HepG2 (cell line): ENCODE measurements around the gene GCLC. TPM values are rescaled to one million over a fixed set of nuclear protein-coding genes. Genes with fewer than 3 reads are reported as not detected.
A peak's percentile ranks its signal among the peaks of the same experiment; 100 is the strongest.

Experiments used
- ATF4 ChIP-seq, 2 experiments: fragments of 450-650 bp in 1 of 2; sonication (generic) in 1 of 2; formaldehyde crosslinking; IDR thresholded peaks; 2 replicates each; pipeline versions ENCODE4 v1.5.0 to v1.8.0; 2020 to 2022; ENCODE audit warnings: mild to moderate bottlenecking in 1 of 2, missing genetic modification reagents in 1 of 2
- GATAD1 ChIP-seq: IDR thresholded peaks from 2 replicates; pipeline ENCODE4 v1.6.1; 2016; ENCODE audit warnings: missing genetic modification reagents, missing compliant biosample characterization
- GLI4 ChIP-seq: sonication (generic); formaldehyde crosslinking; IDR thresholded peaks from 2 replicates; pipeline ENCODE4 v1.5.1; 2020; ENCODE audit warnings: missing genetic modification reagents, mild to moderate bottlenecking, moderate library complexity, borderline replicate concordance
- KDM3A ChIP-seq: IDR thresholded peaks from 2 replicates; pipeline ENCODE4 v1.6.1; 2018; ENCODE audit warnings: low read depth, missing compliant biosample characterization
- LCORL ChIP-seq, 2 experiments: fragments of 450-650 bp in 1 of 2; sonication (generic) in 1 of 2; formaldehyde crosslinking in 1 of 2; IDR thresholded peaks; 2 replicates each; pipeline versions ENCODE4 v1.5.0 to v1.6.1; 2017 to 2020; ENCODE audit warnings: antibody characterized with exemption in 1 of 2, missing genetic modification reagents in 1 of 2
- MAF1 ChIP-seq: sonication (generic); formaldehyde crosslinking; IDR thresholded peaks from 2 replicates; pipeline ENCODE4 v1.5.0; 2020; ENCODE audit warnings: missing genetic modification reagents, borderline replicate concordance
- MED1 ChIP-seq: sonication (generic); formaldehyde crosslinking; IDR thresholded peaks from 2 replicates; pipeline ENCODE4 v1.4.0; 2020; ENCODE audit warnings: missing genetic modification reagents
- ONECUT2 ChIP-seq: sonication (generic); formaldehyde crosslinking; IDR thresholded peaks from 2 replicates; pipeline ENCODE4 v1.4.0; 2020; ENCODE audit warnings: missing genetic modification reagents
- PAX8 ChIP-seq: sonication (generic); formaldehyde crosslinking; IDR thresholded peaks from 2 replicates; pipeline ENCODE4 v1.8.0; 2022; ENCODE audit warnings: mild to moderate bottlenecking, missing genetic modification reagents, borderline replicate concordance
- SUZ12 ChIP-seq: fragments of 150-350 bp; IDR thresholded peaks from 2 replicates; pipeline ENCODE4 v1.6.1; 2014; ENCODE audit warnings: low read depth, low read length
- TEAD3 ChIP-seq: optimal IDR thresholded peaks from 2 replicates; pipeline ENCODE3; 2016; ENCODE audit warnings: borderline replicate concordance
- THAP7 ChIP-seq: sonication (generic); formaldehyde crosslinking; IDR thresholded peaks from 2 replicates; pipeline ENCODE4 v1.8.1; 2023; ENCODE audit warnings: mild to moderate bottlenecking, missing genetic modification reagents
- THAP8 ChIP-seq: sonication (generic); formaldehyde crosslinking; IDR thresholded peaks from 2 replicates; pipeline ENCODE4 v1.5.1; 2020; ENCODE audit warnings: missing genetic modification reagents, mild to moderate bottlenecking, borderline replicate concordance
- TSC22D2 ChIP-seq: sonication (generic); formaldehyde crosslinking; IDR thresholded peaks from 2 replicates; pipeline ENCODE4 v1.5.1; 2020; ENCODE audit warnings: missing genetic modification reagents, mild to moderate bottlenecking, borderline replicate concordance
- ZNF232 ChIP-seq: sonication (generic); formaldehyde crosslinking; IDR thresholded peaks from 2 replicates; pipeline ENCODE4 v1.4.0; 2020; ENCODE audit warnings: missing genetic modification reagents, borderline replicate concordance
- ZNF709 ChIP-seq: sonication (generic); formaldehyde crosslinking; IDR thresholded peaks from 2 replicates; pipeline ENCODE4 v1.5.0; 2020; ENCODE audit warnings: mild to moderate bottlenecking, missing genetic modification reagents
- ZNF747 ChIP-seq: sonication (generic); formaldehyde crosslinking; IDR thresholded peaks from 2 replicates; pipeline ENCODE4 v1.8.1; 2023; ENCODE audit warnings: missing genetic modification reagents, mild to moderate bottlenecking, borderline replicate concordance
- polyA plus RNA-seq, 8 experiments: library from polyadenylated mRNA; depleted of rRNA in 3 of 8; stranded (reverse) in 7 of 8; unstranded in 1 of 8; fragments of >200 nt; fragmentation: Illumina TruSeq in 4 of 8; extraction: Trizol in 4 of 8; gene quantifications; 2 replicates each; pipeline versions ENCODE4 v1.2.1 to v1.2.3, GENCODE V29; 2011 to 2016; ENCODE audit warnings: low read depth in 4 of 8, missing spikeins in 1 of 8, mixed read lengths in 1 of 8; ENCODE audit not compliant: insufficient read depth in 1 of 8
- total RNA-seq, 5 experiments: library from RNA; depleted of rRNA; stranded (reverse); fragments of >200 nt; fragmentation: Illumina TruSeq; extraction: Trizol; gene quantifications; 2 replicates each; pipeline ENCODE4 v1.2.3, GENCODE V29; 2016; ENCODE audit warnings: low read depth in 1 of 5
- TF ChIP-seq, protein P1 (sequence below): IDR thresholded peaks from 2 replicates; pipeline ENCODE4 v1.6.1; 2016
- TF ChIP-seq, protein P2 (sequence below): sonication (generic); formaldehyde crosslinking; IDR thresholded peaks from 2 replicates; pipeline ENCODE4 v1.5.0; 2020; ENCODE audit warnings: mild to moderate bottlenecking, missing genetic modification reagents, borderline replicate concordance
- TF ChIP-seq, protein P3 (sequence below): sonication (generic); formaldehyde crosslinking; IDR thresholded peaks from 2 replicates; pipeline ENCODE4 v1.5.1; 2020; ENCODE audit warnings: missing genetic modification reagents, mild to moderate bottlenecking, borderline replicate concordance

GCLC gene
- total and polyA plus RNA-seq, 2 of the 13 experiments (the other 11 are each of a cell fraction or from before 2014, with no cell fraction given): 35.3 to 84.6 TPM

GRCh38 chr6:53544470-53545308 lies at the start of gene GCLC (continued):
- TF ChIP-seq SUZ12 (no peak), TEAD3 (CRISPR knock-in tag) (peak; percentile 82), MED1 (CRISPR knock-in tag) (peak; percentile 87), TSC22D2 (CRISPR knock-in tag) (peak; percentile 98), ZNF232 (CRISPR knock-in tag) (peak; percentile 45; the same call in 1 of the 2 replicates), GATAD1 (CRISPR knock-in tag) (peak; percentile 85), GLI4 (no peak), ONECUT2 (CRISPR knock-in tag) (0 out of 2 replicates have a peak, but pooled peaks have one; percentile 53), ATF4 (CRISPR knock-in tag; IDR thresholded peaks at IDR 0.05) (peak in 1 of 2 experiments; percentile 73; a peak in 2 of 4 replicates), MAF1 (CRISPR knock-in tag) (peak; percentile 81; the same call in 1 of the 2 replicates), THAP7 (CRISPR knock-in tag) (peak; percentile 74), KDM3A (CRISPR knock-in tag) (peak; percentile 86), THAP8 (0 out of 2 replicates have a peak, but pooled peaks have one; percentile 2), ZNF709 (CRISPR knock-in tag) (peak; percentile 85; the same call in 1 of the 2 replicates), PAX8 (CRISPR knock-in tag) (peak; percentile 91; the same call in 1 of the 2 replicates), ZNF747 (CRISPR knock-in tag) (peak; percentile 96; the same call in 1 of the 2 replicates), LCORL (IDR thresholded peaks at IDR 0.05) (no peak), LCORL (CRISPR knock-in tag; IDR thresholded peaks at IDR 0.05) (peak; percentile 88)
- TF ChIP-seq, protein P1, sequence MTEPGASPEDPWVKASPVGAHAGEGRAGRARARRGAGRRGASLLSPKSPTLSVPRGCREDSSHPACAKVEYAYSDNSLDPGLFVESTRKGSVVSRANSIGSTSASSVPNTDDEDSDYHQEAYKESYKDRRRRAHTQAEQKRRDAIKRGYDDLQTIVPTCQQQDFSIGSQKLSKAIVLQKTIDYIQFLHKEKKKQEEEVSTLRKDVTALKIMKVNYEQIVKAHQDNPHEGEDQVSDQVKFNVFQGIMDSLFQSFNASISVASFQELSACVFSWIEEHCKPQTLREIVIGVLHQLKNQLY: peak; percentile 77
- TF ChIP-seq, protein P2, sequence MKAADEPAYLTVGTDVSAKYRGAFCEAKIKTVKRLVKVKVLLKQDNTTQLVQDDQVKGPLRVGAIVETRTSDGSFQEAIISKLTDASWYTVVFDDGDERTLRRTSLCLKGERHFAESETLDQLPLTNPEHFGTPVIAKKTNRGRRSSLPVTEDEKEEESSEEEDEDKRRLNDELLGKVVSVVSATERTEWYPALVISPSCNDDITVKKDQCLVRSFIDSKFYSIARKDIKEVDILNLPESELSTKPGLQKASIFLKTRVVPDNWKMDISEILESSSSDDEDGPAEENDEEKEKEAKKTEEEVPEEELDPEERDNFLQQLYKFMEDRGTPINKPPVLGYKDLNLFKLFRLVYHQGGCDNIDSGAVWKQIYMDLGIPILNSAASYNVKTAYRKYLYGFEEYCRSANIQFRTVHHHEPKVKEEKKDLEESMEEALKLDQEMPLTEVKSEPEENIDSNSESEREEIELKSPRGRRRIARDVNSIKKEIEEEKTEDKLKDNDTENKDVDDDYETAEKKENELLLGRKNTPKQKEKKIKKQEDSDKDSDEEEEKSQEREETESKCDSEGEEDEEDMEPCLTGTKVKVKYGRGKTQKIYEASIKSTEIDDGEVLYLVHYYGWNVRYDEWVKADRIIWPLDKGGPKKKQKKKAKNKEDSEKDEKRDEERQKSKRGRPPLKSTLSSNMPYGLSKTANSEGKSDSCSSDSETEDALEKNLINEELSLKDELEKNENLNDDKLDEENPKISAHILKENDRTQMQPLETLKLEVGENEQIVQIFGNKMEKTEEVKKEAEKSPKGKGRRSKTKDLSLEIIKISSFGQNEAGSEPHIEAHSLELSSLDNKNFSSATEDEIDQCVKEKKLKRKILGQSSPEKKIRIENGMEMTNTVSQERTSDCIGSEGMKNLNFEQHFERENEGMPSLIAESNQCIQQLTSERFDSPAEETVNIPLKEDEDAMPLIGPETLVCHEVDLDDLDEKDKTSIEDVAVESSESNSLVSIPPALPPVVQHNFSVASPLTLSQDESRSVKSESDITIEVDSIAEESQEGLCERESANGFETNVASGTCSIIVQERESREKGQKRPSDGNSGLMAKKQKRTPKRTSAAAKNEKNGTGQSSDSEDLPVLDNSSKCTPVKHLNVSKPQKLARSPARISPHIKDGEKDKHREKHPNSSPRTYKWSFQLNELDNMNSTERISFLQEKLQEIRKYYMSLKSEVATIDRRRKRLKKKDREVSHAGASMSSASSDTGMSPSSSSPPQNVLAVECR (CRISPR knock-in tag): peak; percentile 93
- TF ChIP-seq, protein P3, sequence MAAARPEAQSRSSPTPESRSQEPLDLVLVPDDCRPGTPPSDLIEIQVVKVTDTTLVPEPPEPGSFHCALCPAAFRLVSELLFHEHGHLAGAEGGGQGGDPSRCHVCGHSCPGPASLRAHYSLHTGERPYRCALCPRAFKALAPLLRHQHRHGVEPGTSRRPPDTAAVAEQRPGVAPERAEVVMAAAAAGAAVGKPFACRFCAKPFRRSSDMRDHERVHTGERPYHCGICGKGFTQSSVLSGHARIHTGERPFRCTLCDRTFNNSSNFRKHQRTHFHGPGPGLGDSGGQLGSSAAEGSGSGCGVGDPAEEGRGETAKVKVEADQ (CRISPR knock-in tag): peak; percentile 84
